Mucosa of rectum (tissue), 2 donors: ENCODE results near the gene IER3IP1.
"Not testable (repeated sequence)": the region's sequence is repeated elsewhere in the genome, so short reads cannot be mapped to it uniquely, and the experiment has no call there.

Source experiments
- H3K27ac ChIP-seq, 2 donors: one replicate each; pipeline ENCODE4 v1.7.0; 2013; ENCODE audit warnings: inconsistent platforms in 2 of 2, low read depth in 2 of 2, low read length in 2 of 2
- H3K27me3 ChIP-seq, 2 donors: one replicate each; pipeline ENCODE4 v1.7.0; 2013; ENCODE audit warnings: low read length in 2 of 2; ENCODE audit not compliant: control insufficient read depth in 2 of 2, insufficient read depth in 2 of 2
- H3K36me3 ChIP-seq, 2 donors: one replicate each; pipeline ENCODE4 v1.7.0; 2013; ENCODE audit warnings: low read length in 2 of 2; ENCODE audit not compliant: control insufficient read depth in 2 of 2, insufficient read depth in 2 of 2
- H3K4me1 ChIP-seq, 2 donors: one replicate each; pipeline ENCODE4 v1.7.0; 2013; ENCODE audit warnings: low read length in 2 of 2, mild to moderate bottlenecking in 1 of 2; ENCODE audit not compliant: control insufficient read depth in 2 of 2, insufficient read depth in 2 of 2
- H3K4me3 ChIP-seq, 2 donors: one replicate each; pipeline ENCODE4 v1.7.0; 2013; ENCODE audit warnings: low read length in 2 of 2
- H3K9ac ChIP-seq, 2 donors: one replicate each; pipeline ENCODE4 v1.7.0; 2013; ENCODE audit warnings: low read length in 2 of 2, low read depth in 1 of 2, mild to moderate bottlenecking in 1 of 2
- H3K9me3 ChIP-seq, 2 donors: one replicate each; pipeline ENCODE4 v1.7.0; 2013; ENCODE audit warnings: low read length in 2 of 2; ENCODE audit not compliant: control insufficient read depth in 2 of 2
- donor health status: healthy.
- donor health status: Normal muscosa, but diverticular disease.

IER3IP1 gene

GRCh38 chr18:47163241-47163640, 12.9 kb downstream of the IER3IP1 start:
- no peaks in the 10 kb centered on the region for H3K27me3 ChIP-seq
- H3K9me3 ChIP-seq, result no peaks in the 10 kb centered on the region
- no peaks in the 10 kb centered on the region for H3K4me1 ChIP-seq
- no peak overlapping the region for H3K4me3 ChIP-seq
- H3K36me3 ChIP-seq, result no peaks in the 10 kb centered on the region
- H3K27ac ChIP-seq, result no peak overlapping the region
- H3K9ac ChIP-seq, result no peak overlapping the region

DNA sequence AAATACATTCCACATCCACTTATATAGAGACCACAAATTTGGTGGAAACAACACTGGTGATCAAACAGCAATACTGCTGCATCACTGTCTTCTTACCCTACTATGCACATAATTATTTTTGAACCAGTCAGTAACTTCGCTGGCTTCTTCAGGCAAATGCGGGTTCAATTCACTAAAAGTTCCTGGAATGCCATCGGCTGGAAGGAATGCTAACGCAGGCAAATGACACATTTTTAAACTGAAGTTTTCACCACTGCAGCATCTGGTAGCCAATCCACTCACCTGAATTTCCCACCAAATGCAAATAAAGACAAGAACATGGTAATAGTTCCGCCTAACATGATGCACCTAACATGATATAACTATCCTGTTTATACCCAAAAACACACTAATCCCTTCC, 15.9 kb downstream of the IER3IP1 start:
- no peaks in the 10 kb centered on the region for H3K27me3 ChIP-seq
- H3K9ac ChIP-seq, result no peak overlapping the region
- no peak overlapping the region for H3K27ac ChIP-seq
- H3K9me3 ChIP-seq, result no peaks in the 10 kb centered on the region
- H3K4me3 ChIP-seq, result no peak overlapping the region
- no peaks in the 10 kb centered on the region for H3K4me1 ChIP-seq
- H3K36me3 ChIP-seq, result peaks cover 0 to 3% of the 10 kb centered on the region in 2 donors

DNA sequence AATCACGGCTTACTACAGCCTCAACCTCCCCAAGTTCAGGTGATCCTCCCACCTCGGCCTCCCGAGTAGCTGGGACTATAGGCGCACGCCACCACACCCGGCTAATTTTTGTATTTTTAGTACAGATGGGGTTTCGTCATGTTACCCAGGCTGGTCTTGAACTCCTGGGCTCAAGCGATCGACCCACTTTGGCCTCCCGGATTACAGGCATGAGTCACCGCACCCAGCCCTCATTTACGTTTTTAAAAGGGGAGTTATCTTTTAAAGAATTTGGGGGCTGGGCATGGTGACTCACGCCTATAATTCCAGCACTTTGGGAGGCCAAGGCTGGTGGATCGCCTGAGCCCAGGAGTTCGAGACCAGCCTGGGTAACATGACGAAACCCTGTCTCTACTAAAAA, 17.8 kb downstream of the IER3IP1 start:
- H3K27me3 ChIP-seq, H3K9ac ChIP-seq, H3K4me1 ChIP-seq, H3K4me3 ChIP-seq, H3K27ac ChIP-seq, H3K9me3 ChIP-seq: not testable (repeated sequence)
- peaks cover 9 to 15% of the 10 kb centered on the region in 2 donors for H3K36me3 ChIP-seq

GRCh38 chr18:47151439-47151838, 24.7 kb downstream of the IER3IP1 start:
- Histone ChIP-seq H3K4me1 (peaks cover 7 to 14% of the 10 kb centered on the region in 2 donors), H3K27ac (no peak overlapping the region), H3K36me3 (peaks cover 9 to 15% of the 10 kb centered on the region in 2 donors), H3K27me3 (no peaks in the 10 kb centered on the region), H3K4me3 (peak overlapping the region; percentile 90 to 98), H3K9me3 (no peaks in the 10 kb centered on the region), H3K9ac (peak overlapping the region in 1 of 2 donors; percentile 84)

- Histone ChIP-seq H3K4me3 (peak overlapping the region; percentile 90 to 98), H3K4me1 (peaks cover 7 to 14% of the 10 kb centered on the region in 2 donors), H3K9ac (peak overlapping the region; percentile 84 to 94), H3K9me3 (no peaks in the 10 kb centered on the region), H3K27me3 (no peaks in the 10 kb centered on the region), H3K36me3 (peaks cover 9 to 15% of the 10 kb centered on the region in 2 donors), H3K27ac (peak overlapping the region; percentile 78 to 90)
Observed at GRCh38 chr18:47150824-47151366, 25.3 kb downstream of the IER3IP1 start.

DNA sequence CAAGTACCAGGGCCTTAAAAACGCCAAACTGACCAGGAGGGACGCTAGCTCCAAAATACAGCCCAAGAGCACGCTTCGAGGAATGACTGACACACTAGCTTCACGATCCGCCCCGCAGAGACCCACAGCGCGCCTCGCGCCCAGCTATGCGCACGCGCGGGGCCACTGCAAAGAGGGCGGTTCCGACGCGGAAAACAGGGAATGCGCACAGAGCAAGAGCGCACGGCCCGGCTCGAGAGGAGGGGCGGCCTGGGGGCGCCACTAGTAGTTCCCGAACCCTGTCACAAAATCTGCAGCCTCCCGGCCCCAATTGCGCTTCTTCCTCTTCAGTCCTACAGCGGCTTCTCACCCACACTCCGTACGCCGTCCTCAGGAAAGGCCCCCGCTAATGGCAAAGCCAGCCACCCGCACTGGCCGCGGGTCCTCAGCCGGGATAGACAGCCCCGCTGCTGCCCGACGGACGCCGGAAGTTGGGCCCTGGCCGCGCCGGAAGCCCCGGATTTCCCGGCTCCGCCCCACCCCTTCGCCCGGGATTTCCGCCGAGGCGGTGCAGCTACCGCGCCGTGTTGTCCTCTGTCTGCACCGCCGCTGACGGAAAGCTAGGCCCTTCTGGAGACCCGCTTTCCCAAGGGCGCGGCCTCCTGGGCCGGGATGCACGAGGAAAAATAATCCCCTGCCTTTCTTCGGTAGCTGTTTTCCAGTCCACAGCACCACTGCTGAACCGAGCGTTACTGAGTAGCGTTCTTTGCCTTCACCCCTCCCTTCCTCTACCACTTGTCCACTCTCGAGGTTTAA, 25.9 kb downstream of the IER3IP1 start, which contains the start of gene HDHD2:
Gene HDHD2, minus strand, starts transcription at position 472 of the 795 bp plus-strand sequence. CDS start 14,061 bp downstream, outside the sequence.
- Histone ChIP-seq H3K9me3 (no peaks in the 10 kb centered on the region), H3K27ac (peak within 1 kb of the TSS; percentile 78 to 90), H3K36me3 (peaks cover 9 to 12% of the 10 kb centered on the region in 2 donors), H3K9ac (peak within 1 kb of the TSS; percentile 84 to 94), H3K4me1 (peaks cover 7 to 14% of the 10 kb centered on the region in 2 donors), H3K4me3 (peak within 1 kb of the TSS; percentile 90 to 98), H3K27me3 (no peaks in the 10 kb centered on the region)

DNA sequence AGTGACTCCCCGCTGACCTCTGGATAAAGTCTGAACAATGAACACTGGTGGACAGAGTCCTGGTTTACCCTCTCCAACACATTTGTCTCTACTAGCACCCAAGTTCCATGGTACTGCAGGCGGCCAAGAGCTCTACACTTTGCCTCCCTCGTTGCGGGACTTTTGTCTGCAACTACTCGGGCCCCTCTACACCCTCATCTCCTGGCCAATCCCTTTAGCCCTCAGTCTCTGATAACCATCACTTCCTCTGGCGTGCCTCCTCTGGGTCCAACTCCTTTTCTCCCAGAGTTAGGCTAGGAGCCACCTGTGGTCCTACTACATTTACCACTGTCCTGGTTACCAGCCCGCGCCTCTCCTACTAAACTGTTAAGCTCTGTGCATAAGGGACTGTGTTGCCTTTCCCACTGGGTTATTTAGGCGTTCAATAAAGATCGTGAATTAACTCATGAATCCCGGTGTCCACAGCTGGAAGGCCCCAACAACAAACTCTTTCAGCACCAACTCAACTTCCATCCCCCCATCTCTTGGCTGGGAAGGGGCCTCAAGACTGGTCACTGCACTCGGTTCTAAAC, 26.6 kb downstream of the IER3IP1 start:
- no peaks in the 10 kb centered on the region for H3K9me3 ChIP-seq
- no peaks in the 10 kb centered on the region for H3K27me3 ChIP-seq
- H3K27ac ChIP-seq, result peak overlapping the region; percentile 78 to 90
- H3K9ac ChIP-seq, result peak overlapping the region; percentile 84 to 94
- peak overlapping the region; percentile 90 to 98 for H3K4me3 ChIP-seq
- H3K36me3 ChIP-seq, result peaks cover 6 to 8% of the 10 kb centered on the region in 2 donors
- H3K4me1 ChIP-seq, result peaks cover 7 to 14% of the 10 kb centered on the region in 2 donors

DNA sequence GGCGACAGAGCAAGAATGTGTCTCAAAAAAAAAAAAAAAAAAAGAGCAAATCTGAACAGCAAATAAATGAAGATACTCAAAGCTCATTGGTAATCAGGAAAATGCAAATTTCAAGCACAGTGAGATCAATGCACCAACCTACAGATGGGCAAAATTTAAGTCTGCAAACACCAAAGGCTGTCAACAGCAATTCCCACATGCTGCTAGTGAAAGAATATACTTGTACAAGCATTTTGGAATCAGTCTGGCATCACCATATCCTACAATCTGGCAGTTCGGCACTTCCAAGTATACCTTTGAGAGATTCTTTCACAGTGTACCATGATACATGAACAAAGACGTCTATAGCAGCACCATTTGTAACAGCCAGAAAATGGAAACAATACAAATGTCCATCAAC, 30.0 kb downstream of the IER3IP1 start:
- H3K4me1 ChIP-seq, result peaks cover 7 to 12% of the 10 kb centered on the region in 2 donors

GRCh38 chr18:47143899-47144485, 32.2 kb downstream of the IER3IP1 start:
- H3K27me3 ChIP-seq, result no peaks in the 10 kb centered on the region
- no peaks in the 10 kb centered on the region for H3K36me3 ChIP-seq
- H3K4me1 ChIP-seq, result no peaks in the 10 kb centered on the region
- H3K9me3 ChIP-seq, result no peaks in the 10 kb centered on the region
- H3K27ac ChIP-seq, result no peak overlapping the region
- H3K4me3 ChIP-seq, result no peak overlapping the region
- H3K9ac ChIP-seq, result no peak overlapping the region

More for the DNA sequence above, 30.0 kb downstream of the IER3IP1 start:
- Histone ChIP-seq H3K4me3 (no peak overlapping the region), H3K9me3 (no peaks in the 10 kb centered on the region), H3K27me3 (no peaks in the 10 kb centered on the region), H3K27ac (no peak overlapping the region), H3K36me3 (no peaks in the 10 kb centered on the region), H3K9ac (no peak overlapping the region)

DNA sequence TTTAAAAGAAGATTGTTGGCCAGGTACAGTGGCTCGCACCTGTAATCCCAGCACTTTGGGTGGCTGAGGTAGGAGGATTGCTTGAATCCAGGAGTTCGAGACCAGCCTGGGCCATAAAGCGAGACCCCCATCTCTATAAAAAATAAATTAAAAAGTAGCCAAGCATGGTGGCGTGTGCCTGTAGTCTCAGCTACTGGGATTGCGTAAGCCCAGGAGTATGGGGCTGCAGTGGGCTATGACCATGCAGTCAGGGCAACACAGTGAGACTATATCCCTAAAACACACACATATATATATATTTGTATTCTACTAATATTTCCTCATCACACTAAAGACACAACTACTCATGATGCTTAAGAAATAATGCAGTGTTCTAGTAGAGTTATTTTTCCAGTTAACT, 33.0 kb downstream of the IER3IP1 start:
- Histone ChIP-seq H3K9me3 (no peaks in the 10 kb centered on the region), H3K9ac (no peak overlapping the region), H3K27ac (no peak overlapping the region), H3K36me3 (no peaks in the 10 kb centered on the region), H3K27me3 (no peaks in the 10 kb centered on the region), H3K4me3 (no peak overlapping the region), H3K4me1 (no peaks in the 10 kb centered on the region)
